Suprapubic skin (tissue), 4 donors: ENCODE measurements around the gene BECN2.

Experiments
- CTCF ChIP-seq, 2 donors: fragments of 200-600 bp in 1 of 2; fragments of 450-650 bp in 1 of 2; sonication (generic) in 1 of 2; IDR thresholded peaks; one replicate each; pipeline ENCODE4 v1.5.1; 2016 to 2019; ENCODE audit warnings: antibody characterized with exemption in 2 of 2, mild to moderate bottlenecking in 1 of 2, moderate library complexity in 1 of 2
- EP300 ChIP-seq: sonication (generic); formaldehyde crosslinking; IDR thresholded peaks from one replicate; pipeline ENCODE4 v1.6.1; 2017; ENCODE audit warnings: antibody characterized with exemption
- POLR2A ChIP-seq, 2 donors: fragments of 450-650 bp; IDR thresholded peaks; one replicate each; pipeline ENCODE4 v1.6.1; 2017; ENCODE audit warnings: antibody characterized with exemption in 2 of 2, mild to moderate bottlenecking in 2 of 2, moderate library complexity in 2 of 2
- POLR2AphosphoS5 ChIP-seq, 3 donors: sonication (generic); formaldehyde crosslinking; IDR thresholded peaks; one replicate each; pipeline ENCODE4 v1.6.1; 2017; ENCODE audit warnings: antibody characterized with exemption in 3 of 3

- TF ChIP-seq CTCF (IDR thresholded peaks at IDR 0.05) (no peak), POLR2AphosphoS5 (IDR thresholded peaks at IDR 0.05) (no peak), EP300 (no peak), POLR2A (IDR thresholded peaks at IDR 0.05) (no peak)
Measured at GRCh38 chr1:241957692-241958494, at the start of gene BECN2.
